GM11168 (cell line): ENCODE measurements around the gene UIMC1.

ENCODE experiments used
- in situ Hi-C: fragments of 300-500 bp; cut with MboI; formaldehyde crosslinking; loops from one replicate; pipeline ENCODE4 v1.12.0; 2022; ENCODE audit warnings: low sequenced_read_pairs; ENCODE audit not compliant: unreplicated experiment

The UIMC1 gene

GRCh38 chr5:176888865-176889165, 117.8 kb downstream of the UIMC1 start:
- in situ Hi-C loops, result no loop called here

- in situ Hi-C loops, result no loop called here
These were observed 118.3 kb downstream of the UIMC1 start for GRCh38 chr5:176888016-176888864.

GRCh38 chr5:176887252-176887849, 119.2 kb downstream of the UIMC1 start:
- in situ Hi-C loops, result no loop called here

GRCh38 chr5:176886336-176887251, 120.0 kb downstream of the UIMC1 start:
- in situ Hi-C loops, result no loop called here

GRCh38 chr5:176884571-176884890, 122.0 kb downstream of the UIMC1 start:
- in situ Hi-C loops, result no loop called here

- in situ Hi-C loops, result no loop called here
These were observed 122.6 kb downstream of the UIMC1 start for GRCh38 chr5:176883700-176884570.

GRCh38 chr5:176882567-176882903, 124.0 kb downstream of the UIMC1 start:
- in situ Hi-C loops, result no loop called here

GRCh38 chr5:176881816-176882566, 124.6 kb downstream of the UIMC1 start:
- in situ Hi-C loops, result no loop called here

GRCh38 chr5:176881021-176881749, 125.4 kb downstream of the UIMC1 start:
- in situ Hi-C loops, result no loop called here

GRCh38 chr5:176880366-176881020, 126.1 kb downstream of the UIMC1 start:
- in situ Hi-C loops, result no loop called here

- in situ Hi-C loops, result no loop called here
These were observed 126.8 kb downstream of the UIMC1 start for GRCh38 chr5:176879663-176880361.

GRCh38 chr5:176878906-176879662, 127.5 kb downstream of the UIMC1 start:
- in situ Hi-C loops, result no loop called here

GRCh38 chr5:176878463-176878862, 128.1 kb downstream of the UIMC1 start:
- in situ Hi-C loops, result no loop called here

GRCh38 chr5:176877793-176878331, 128.7 kb downstream of the UIMC1 start:
- in situ Hi-C loops, result no loop called here

GRCh38 chr5:176876506-176877431, 129.8 kb downstream of the UIMC1 start:
- in situ Hi-C loops, result no loop called here
